SKM-1 treated with dmso at 0.1 percent for 144 hours (cell line): Measurements from ENCODE around the gene GRAMD2A.

Experiments used
- DNase-seq: peaks from one replicate; lab custom pipeline; 2025; ENCODE audit not compliant: unreplicated experiment; lab: John Stamatoyannopoulos, UW

GRAMD2A gene

GRCh38 chr15:72140088-72140487 is 57.5 kb downstream of the GRAMD2A start:
- no peak for DNase-seq

- DNase-seq, result no peak
Observed at GRCh38 chr15:72139667-72140066, 57.9 kb downstream of the GRAMD2A start.

GRCh38 chr15:72136170-72137051 is 61.2 kb downstream of the GRAMD2A start:
- DNase-seq, result no peak

DNA sequence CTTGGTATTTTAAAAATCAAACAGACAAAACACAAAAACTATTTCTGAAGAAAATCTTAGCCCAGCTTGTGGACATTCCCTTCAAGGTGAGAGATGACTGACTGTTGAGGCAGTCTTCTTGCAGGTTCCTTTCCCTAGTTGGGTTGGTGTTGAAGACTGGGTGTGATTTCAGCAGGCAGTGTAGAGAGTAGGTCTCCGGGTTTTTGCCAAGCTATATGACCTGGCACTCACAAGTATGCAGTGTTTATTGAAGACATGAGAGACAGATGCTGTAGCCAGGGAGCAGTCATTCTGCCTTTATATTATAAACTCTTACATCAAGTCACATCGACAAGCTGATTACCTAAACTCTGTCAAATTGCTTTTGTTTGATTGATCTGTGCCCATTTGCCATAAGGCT is 61.9 kb downstream of the GRAMD2A start:
- no peak for DNase-seq

DNA sequence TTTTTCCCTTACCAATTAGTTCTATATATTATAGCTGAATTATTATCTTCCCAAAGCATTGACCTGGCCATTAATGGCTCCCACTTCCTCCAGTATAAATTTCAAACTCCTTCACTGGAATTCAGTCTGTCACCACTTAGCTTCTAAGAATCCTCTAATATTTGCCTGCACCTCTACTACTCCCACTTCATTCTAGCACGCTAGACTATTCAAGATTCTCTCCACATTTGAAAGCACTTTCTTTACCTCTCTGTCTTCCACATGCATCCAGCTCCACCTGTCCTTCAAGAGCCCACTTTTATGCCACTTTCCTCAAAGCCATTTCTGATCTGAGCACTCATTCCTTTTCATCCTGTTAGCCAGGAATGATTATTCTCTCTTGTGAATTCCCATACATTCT is 64.4 kb downstream of the GRAMD2A start:
- DNase-seq, result no peak

- no peak for DNase-seq
Observed at GRCh38 chr15:72131922-72132321, 65.7 kb downstream of the GRAMD2A start.

DNA sequence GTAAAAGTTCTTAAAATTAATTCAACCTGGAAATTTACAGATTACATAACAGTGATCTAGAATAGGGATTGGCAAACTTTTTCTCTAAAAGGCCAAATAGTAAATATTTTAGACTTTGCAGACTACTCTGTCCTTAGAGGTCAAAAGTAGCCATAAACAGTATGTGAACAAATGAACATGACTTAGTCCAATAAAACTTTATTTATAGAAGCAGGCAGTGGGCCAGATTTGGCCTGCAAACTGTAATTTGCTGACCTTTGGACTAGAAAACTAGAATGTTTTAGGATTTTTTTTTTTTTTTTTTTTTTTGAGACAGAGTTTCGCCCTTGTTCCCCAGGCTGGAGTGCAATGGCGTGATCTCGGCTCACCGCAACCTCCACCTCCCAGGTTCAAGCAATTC is 67.3 kb downstream of the GRAMD2A start:
- no peak for DNase-seq

DNA sequence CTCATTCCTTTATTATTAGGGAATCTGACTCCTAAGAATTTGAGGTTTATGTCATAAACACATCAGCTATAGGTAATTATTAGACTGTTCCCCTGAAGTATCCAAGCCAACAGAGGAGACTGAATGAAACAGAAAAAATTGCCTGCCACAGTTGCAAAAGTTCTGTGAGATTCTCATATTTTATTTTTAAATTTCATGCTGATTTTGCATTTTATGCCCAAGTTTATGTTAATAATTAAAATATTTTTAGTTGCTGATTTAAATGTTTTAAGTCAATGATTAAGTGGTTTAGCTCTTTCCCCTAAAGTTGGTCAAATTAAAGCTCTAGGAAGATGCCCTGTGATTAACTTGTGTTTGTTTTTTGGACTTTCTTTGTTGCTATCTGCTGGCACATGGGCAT is 69.2 kb downstream of the GRAMD2A start:
- DNase-seq, result no peak

DNA sequence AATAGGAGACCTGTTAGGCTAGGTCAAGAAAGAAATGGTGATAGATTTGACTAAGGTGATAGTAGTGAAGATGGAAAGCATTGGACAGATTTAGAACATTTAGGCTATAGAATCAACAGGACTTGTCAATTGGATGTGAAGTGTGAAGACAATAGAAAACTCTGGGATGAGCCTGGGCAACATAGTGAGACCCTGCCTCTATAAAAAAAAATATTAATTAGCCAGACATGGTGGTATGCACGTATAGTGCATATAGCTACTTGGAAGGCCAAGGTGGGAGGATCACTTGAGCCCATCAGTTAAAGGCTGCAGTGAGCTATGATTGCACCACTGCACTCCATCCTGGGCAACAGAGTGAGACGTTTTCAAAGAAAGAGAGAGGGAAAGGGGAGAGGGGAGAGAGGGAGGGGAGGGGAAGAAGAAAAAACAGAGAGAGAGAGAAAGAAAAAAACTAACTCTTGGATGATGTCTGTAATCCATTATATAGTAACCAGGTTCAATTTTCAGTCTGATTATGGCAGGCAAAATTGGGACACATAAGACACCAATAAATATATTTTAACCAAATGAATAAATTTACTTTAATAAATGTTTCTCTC is 69.8 kb downstream of the GRAMD2A start:
- DNase-seq, result no peak

DNA sequence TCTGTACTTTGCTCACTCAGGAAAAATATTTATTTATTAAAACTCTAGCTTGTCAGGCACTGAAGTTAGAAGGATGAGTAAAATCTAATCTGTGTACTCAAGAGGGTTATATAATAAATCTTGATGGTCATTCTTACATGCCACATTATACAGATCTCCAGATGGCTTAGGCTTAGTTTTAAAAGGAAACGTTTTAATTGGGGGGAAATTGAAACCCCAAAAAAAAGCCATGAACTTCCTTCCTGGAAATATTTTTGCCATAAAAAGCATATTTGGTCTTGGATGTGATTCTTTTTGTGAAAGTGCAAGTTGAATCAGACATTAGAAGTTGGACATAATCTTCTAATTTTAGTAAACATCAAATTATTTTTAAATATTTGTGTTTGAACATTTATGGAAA is 73.4 kb downstream of the GRAMD2A start:
- DNase-seq, result no peak

GRCh38 chr15:72118017-72118978 is 79.3 kb downstream of the GRAMD2A start, which contains the start of the genes MYO9A and SENP8:
Gene MYO9A (minus strand): TSS chr15:72118150. CDS start chr15:72046563, 71,587 bp downstream.
Gene SENP8 (plus strand): TSS chr15:72118403. CDS start chr15:72139624, 21,221 bp downstream.
- peak; percentile 99 for DNase-seq

DNA sequence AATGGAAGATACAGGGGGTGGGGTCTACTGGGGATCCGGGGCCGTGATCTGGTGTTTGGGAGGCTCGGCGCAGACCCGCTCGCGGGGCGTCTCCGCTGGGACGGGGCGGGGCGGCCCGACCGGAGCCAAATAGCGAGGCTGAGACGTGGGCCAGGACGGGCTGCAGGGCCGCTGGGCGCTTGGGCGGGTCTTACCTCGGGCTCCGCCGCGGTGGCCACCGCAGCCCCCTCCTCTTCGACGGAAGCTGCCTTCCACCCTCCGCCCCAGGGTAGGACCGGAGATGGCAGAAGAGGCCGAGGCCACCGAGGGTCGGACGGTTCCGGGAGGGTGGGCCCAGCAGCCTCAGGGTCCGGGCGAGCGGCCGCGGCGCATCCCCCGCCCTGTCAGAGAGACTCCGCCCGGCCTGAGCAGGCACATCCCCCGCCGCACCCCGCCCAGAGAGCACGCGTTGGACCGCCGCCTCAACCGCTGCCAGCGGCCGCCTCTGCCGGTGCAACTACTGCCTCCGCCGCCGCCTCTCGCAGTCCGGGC is 80.0 kb downstream of the GRAMD2A start:
- DNase-seq, result peak; percentile 47

- DNase-seq, result no peak
Observed at GRCh38 chr15:72116731-72117485, 80.7 kb downstream of the GRAMD2A start.

GRCh38 chr15:72113347-72114031 is 84.1 kb downstream of the GRAMD2A start:
- DNase-seq, result no peak

GRCh38 chr15:72112805-72113204 is 84.8 kb downstream of the GRAMD2A start:
- no peak for DNase-seq

DNA sequence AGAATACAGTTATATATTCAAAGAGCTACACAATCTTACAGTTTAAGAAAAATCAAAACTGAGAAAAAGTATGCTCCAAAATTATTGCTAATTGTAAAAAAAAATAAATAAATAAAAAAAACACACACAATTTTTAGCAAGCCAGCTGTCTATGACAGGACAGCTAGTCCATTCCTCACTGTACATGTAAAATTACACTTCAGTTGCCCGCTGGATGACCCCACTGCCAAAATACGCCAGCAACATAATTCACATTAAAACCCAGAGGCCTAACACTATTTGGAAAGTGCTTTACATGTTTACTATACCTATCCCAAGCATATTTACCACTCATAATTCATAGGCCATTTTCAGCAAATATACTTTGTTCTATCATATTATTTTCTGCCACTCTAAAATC is 85.5 kb downstream of the GRAMD2A start:
- no peak for DNase-seq

DNA sequence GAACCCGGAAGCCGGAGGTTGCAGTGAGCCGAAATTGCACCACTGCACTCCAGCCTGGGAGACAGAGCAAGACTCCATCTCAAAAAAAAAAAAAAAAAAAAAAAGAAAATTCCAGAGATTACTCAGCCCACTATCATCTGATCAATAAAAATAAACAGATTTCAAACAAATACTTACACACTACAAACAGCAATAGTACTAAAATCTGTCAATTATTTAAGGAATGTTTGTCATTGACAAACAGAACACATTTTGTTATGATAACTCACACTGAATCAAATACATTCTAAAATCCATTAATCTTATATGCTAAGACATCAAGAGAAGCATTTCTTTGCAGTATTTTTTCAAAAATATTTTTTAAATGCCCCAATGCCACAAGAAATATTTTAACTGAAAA is 87.2 kb downstream of the GRAMD2A start:
- no peak for DNase-seq
